GM18870 (cell line): ENCODE measurements around the gene AZU1.

Experiments used
- ATAC-seq: cut with Tn5 transposase; IDR thresholded peaks from one replicate; pipeline ENCODE4 v1.9.1; 2021; ENCODE audit warnings: moderate library complexity; ENCODE audit not compliant: unreplicated experiment

The AZU1 gene

GRCh38 chr19:796692-797527 is 30.7 kb upstream of the AZU1 start, which contains the start of gene PTBP1:
TSS of gene PTBP1 (plus strand) at chr19:797452. CDS start at chr19:797498, 46 bp downstream.
- peak; percentile 83 for ATAC-seq

DNA sequence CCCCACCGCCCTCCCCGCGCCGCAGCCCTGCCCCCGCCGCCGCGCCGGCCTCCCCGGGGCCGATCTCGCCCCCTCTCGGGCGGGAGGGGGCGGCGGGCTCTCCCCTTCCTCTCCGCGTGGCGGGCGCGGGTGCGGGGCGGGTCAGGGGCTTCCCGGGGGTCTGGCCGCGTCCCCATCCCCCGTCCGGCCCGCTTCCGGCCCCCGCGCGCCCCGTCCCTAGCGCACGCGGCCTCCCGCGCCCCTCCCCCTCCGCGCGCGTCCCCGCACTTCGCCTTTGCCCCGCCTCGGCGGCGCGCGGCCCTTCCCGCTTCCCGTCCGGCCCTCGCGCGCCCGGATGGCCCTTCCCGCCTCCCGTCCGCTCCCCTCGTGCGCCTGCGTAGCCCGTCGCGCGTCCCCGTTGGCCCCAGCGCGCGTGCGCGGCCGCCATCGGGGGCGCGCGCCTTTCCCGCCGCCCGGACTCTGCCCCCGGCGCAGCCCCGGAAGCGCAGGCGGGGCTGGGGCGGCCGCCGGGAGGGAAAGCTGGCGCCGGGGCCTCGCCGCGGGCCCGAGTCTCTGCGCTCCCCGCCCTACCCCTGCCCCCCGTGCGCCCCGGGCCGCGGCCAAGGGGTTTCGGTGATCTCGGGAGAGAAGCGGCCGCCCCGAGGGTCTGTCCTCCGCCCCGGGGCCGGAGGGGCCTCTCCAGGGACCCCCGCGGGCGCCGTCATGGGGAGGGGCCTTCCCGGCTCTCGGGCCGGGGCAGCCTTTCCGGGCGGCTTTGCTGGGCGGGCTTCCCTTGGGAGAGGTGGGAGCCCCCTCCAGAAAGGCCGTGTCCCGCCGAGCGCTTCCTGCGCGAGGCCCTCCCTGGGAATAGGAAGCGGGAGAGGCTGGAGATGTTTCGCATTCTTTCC is 29.9 kb upstream of the AZU1 start:
- ATAC-seq: no peak

DNA sequence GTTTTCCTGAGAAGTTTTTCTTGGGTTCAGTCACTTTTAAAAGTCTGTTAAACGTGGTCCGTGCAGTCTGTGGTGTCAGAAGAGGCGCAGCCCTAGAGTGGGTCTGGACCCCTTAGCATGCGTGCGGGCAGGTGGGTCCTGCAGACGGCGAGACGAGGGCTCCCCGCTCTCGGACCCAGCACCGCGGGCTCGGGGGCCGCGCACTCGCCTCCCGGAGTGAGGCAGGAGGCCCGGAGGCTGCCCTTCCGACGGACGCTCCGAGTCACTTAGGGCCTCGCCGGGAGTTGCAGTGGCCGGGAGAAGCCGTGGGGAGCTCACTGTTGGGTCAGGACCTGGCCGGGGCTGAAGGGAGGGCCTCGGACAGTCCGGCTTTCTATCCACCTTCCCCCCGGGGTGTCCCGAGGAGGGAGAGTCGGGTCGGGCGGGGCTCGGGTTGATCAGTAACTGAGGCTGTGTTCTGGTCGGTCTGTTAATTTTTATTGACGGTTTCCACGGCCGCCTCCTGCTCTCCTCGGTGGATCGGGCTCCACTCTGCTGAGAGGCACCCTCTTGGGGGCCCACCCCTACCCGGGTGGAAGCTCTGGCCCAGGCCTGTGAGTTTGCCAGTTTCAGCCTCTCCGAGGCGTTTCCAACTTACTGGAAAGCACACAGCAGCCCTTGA is 29.1 kb upstream of the AZU1 start:
- ATAC-seq: no peak

DNA sequence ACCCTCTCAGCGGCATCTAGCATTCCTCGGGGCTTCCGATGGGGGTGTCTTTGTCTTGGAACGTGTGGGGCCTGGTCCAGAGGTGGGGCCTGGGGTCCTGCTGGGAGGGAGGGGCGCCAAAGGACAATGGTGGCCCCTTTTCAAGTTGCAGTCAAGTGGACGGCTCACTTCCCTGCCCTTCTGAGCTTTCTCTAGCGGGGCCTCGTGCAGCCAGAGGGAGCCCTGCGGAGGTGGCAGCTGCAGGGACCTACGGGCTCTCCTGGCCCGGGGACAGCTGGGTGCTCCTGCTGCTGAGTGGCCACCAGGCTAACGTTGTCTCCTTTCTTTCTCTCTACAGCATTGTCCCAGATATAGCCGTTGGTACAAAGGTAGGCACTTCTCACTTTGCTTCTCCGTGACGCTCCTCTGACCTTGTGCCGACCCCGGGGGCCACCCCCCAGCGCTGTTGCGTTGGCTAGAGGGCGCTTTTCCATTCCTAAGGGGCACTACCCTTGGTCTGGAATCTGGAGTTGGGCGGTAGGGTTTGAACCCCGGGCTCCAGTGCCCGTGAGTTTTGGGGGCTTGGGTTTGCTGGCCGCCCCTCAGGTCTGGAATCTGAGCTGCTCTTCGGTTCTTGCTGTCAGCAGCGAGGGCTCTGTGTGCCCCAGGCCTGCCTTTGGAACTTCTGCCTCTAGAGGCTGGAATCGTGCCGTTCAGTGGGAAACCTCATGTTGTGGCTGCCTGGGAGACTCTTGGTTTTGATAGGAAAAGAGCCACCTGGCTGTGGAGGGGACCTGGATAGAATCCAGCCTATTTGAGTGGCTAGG is 28.4 kb upstream of the AZU1 start:
- ATAC-seq: no peak

GRCh38 chr19:800360-801029 is 27.1 kb upstream of the AZU1 start:
- no peak for ATAC-seq

DNA sequence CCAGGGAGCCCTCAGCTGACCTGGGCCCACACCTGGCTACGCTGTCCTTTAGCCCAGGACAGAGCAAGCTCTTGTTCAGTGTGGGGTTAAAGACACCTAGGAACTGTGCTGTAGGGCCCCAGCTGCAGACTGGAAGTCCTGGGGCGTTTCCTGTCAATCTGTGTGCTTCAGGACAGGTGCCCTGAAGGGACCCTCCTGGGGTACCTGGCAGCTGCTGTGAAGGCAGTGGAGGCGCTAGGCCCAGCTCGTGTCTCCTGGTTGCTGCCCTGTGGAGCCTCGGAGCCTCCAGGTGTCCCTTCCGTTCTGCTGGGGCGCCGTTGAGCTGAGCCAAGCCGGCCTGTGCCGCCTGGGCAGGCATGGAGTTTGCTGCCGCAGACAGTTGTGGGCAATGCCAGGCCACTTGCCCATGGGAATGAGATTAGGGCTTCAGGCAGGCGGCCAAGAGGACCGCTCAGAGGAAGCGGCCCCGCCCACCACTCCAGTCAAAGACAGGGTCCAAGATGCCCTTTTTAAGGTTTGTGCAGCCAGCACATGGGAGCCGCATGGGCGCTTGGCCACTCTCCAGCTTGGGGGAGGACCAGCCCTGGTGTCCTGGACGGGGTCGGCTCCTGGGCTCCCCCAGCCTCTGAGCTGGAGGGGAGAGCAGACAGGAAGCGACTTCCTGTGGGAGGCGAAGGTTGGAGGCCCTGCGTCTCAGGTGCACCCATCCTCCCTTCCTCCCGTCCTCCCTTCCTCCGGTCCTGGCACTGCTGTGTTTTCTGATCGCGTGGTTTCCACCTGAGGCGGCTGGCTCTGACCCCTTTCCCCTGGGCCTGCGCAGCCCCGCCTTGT is 26.4 kb upstream of the AZU1 start:
- ATAC-seq: no peak

DNA sequence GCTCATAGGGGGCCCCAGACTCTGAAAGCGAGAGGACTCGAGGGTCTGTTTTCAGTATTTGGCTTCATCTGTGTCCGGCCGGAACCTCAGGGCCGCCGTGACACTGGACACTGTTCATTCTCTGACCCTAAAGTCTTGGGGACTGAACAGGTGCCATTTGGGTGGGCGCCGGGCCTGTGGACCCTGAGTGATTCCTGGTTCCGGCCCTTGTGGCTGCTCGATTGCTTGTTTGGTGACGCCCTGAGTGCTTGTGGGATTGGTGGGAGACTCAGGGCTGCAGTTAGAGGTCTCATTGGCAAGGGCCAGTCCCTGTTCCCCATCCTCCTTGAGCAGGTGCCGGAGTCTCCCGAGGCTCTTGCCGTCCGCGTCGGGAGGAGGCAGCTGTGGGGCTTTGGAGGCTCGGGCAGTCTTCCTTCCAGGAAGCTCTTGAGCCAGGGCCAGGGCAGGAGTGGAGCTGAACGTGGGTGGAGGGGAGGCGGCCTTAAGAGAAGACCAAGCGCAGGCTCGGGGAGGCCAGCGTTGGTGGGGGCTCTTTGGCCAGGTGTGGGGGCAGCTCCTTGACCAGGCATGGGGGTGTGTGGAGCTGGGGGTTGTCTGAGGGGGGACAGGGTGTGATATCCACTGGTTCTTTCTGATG is 25.7 kb upstream of the AZU1 start:
- ATAC-seq: no peak

DNA sequence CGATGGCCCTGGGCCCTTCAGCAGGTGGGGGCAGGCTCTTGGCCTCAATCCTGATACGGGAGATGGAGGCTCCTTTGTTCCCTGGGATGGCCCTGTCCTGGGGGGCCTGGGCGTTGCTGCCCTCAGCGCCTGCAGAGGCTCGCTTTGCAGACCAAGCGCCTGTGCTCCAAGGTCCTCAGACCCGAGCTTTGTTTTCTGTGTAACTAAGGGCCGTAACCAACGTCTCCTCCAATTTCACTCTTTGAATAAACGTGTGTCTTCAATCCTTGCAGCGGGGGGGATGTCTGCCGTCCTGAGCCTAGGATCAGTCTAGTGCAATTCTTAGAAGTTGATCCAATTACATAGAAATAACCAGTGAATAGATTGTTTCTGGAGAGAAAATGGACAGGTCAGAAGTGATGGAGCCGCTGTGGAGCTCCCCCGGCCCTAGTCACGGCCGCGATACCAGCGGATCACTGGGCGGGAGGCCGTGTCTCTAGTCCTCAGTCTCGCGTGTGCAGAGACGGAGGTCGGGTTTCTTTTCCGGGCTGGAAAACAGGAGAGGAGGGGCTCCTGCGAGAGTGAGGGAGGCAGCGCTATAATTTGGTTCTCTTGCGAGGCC is 25.0 kb upstream of the AZU1 start:
- ATAC-seq: no peak

DNA sequence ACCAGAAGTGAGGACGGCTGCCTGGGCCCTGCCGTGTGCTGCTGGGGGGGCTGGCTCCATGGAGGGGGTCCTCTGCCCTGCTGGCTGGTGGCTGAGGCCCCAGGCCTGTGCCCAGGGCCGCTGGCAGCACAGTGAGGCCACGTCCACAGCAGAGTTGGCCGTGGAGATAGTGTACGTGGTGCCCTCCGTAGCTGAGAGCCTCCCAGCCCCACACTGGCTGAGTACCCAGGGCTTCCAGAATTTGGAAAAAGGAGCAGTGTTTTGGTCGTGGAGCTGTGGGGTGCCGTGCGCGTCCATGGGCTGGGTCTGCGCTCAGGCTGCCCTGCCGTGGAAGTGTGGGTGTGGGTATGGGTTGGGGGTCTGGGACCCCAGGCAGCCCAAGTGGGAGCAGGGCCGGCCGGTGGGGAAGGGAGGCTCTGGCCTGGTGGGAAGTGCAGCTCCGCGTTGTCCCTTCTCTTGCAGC is 24.5 kb upstream of the AZU1 start:
- ATAC-seq: no peak

DNA sequence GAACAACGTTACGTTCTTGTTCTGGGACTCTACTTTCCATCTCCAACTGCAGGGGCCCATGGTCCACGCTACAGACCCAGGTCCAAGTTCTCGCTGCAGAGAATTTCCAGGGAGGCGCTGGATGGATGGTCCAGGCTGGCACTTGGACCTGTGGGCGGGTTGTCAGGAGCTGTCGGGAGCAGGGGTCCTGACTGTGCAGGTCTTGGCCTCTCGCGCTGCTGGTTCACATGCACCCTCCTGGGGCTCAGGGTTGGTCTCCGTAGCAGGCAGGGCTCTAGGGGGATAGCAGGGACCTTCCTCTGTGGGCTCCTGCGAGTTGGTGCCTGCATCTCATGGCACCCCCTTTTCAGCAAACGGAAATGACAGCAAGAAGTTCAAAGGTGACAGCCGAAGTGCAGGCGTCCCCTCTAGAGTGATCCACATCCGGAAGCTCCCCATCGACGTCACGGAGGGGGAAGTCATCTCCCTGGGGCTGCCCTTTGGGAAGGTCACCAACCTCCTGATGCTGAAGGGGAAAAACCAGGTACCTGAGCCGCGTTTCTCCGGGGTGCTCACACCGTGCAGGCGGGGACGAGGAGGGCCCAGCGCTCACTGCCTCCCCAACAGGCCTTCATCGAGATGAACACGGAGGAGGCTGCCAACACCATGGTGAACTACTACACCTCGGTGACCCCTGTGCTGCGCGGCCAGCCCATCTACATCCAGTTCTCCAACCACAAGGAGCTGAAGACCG is 23.8 kb upstream of the AZU1 start:
- ATAC-seq: no peak

DNA sequence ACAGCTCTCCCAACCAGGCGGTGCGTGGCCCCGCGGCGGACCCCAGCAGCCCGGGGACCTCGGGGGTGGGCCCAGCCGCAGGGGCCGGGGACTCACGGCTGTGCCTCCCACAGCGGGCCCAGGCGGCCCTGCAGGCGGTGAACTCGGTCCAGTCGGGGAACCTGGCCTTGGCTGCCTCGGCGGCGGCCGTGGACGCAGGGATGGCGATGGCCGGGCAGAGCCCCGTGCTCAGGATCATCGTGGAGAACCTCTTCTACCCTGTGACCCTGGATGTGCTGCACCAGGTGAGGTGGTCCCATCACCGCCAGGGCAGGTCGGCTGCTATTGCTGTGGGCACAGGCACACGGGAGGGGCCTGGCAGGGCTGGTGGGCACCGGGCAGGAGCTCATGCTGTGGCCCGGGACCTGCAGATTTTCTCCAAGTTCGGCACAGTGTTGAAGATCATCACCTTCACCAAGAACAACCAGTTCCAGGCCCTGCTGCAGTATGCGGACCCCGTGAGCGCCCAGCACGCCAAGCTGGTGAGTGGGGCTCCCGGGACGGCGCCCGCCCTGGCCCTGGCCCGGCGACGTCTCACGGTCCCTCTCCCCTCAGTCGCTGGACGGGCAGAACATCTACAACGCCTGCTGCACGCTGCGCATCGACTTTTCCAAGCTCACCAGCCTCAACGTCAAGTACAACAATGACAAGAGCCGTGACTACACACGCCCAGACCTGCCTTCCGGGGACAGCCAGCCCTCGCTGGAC is 23.0 kb upstream of the AZU1 start:
- no peak for ATAC-seq

DNA sequence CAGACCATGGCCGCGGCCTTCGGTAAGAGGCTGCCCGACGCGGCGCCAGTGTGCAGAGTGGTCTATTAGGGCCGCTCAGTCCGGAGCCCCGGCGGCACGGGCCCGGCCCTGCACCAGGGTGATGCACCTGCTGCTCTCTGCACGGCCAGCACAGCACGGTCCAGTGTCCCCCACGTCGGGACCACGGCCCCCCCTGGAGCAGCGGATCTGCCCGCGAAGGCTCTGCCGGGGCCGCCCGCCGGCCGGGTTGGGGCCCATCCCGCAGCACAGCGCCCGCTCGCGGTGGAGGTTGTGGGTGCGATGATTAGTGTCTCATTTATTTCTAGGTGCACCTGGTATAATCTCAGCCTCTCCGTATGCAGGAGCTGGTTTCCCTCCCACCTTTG is 22.5 kb upstream of the AZU1 start:
- no peak for ATAC-seq

DNA sequence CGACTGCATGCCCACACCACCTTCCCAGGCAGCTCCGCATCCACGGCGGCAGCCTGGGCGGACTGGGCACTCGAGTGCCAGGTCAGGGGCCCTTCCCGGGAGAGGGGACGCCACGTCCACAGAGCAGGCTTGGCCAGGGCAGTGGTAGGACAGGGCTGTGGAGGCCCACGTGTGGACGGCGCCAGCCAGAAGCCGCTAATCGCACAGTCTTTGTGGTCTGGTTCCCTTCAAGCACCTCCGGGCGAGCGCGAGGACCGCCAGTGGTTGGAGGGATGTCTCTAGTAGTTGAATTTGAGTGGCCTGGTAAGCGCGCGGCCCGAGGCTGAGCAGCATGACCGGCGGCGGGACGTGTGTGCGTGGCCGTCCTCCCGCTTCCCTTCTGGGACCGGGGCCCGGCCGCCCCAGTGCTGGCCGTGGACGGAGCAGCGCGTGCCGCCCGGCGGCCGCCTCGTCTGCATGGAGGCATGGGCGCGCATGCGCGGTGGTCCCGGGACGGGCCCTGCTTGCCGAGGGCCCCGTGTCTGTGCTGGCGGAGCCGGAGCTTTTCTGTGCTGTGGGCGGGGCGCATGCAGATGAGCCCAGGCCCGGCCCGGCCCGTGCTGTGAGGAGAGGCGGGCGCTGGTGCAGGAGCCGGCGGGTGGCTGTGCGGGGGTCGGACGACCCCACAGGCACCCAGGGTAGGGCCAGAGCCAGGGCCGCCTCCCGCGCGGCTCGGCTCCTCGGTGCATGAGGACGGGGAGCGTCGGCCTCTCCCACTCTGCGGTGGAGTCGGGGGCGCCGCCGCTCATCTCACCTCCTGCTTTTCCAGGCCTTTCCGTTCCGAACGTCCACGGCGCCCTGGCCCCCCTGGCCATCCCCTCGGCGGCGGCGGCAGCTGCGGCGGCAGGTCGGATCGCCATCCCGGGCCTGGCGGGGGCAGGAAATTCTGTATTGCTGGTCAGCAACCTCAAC is 21.8 kb upstream of the AZU1 start:
- no peak for ATAC-seq

- no peak for ATAC-seq
Observed at GRCh38 chr19:806815-807421, 20.7 kb upstream of the AZU1 start.
